CD4-positive, alpha-beta T cell treated with Interleukin-2 at 100 ng/mL for 4 hours (primary cell): Measurements from ENCODE around the gene GPC1.
"Not testable (repeated sequence)": the region's sequence is repeated elsewhere in the genome, so short reads cannot be mapped to it uniquely, and the experiment has no call there.

Experiments
- DNase-seq: peaks from one replicate; pipeline ENCODE4 v3.0.0-alpha.2; 2020; ENCODE audit warnings: low spot score

The GPC1 gene

GRCh38 chr2:240435457-240435947, at the start of gene GPC1:
TSS of gene GPC1 (plus strand) at chr2:240435663. CDS start at chr2:240435919, 256 bp downstream.
- DNase-seq = peak; percentile 53

GRCh38 chr2:240386326-240386725, 49.1 kb upstream of the GPC1 start:
- DNase-seq = no peak

GRCh38 chr2:240386743-240387142, 48.7 kb upstream of the GPC1 start:
- not testable (repeated sequence) for DNase-seq

- no peak for DNase-seq
Observed at GRCh38 chr2:240387325-240387668, 48.2 kb upstream of the GPC1 start.

GRCh38 chr2:240387669-240388358, 47.6 kb upstream of the GPC1 start:
- no peak for DNase-seq

GRCh38 chr2:240388471-240389301, 46.8 kb upstream of the GPC1 start:
- DNase-seq = no peak

GRCh38 chr2:240389302-240389805, 46.1 kb upstream of the GPC1 start:
- no peak for DNase-seq

- DNase-seq = no peak
Observed at GRCh38 chr2:240390091-240391073, 45.1 kb upstream of the GPC1 start.

- no peak for DNase-seq
Observed at GRCh38 chr2:240391111-240392051, 44.1 kb upstream of the GPC1 start.

- DNase-seq = no peak
Observed at GRCh38 chr2:240392084-240392947, 43.1 kb upstream of the GPC1 start.

GRCh38 chr2:240392948-240393830, 42.3 kb upstream of the GPC1 start:
- no peak for DNase-seq

GRCh38 chr2:240393831-240394410, 41.5 kb upstream of the GPC1 start:
- no peak for DNase-seq

- no peak for DNase-seq
Observed at GRCh38 chr2:240394549-240394948, 40.9 kb upstream of the GPC1 start.

GRCh38 chr2:240395448-240395847, 40.0 kb upstream of the GPC1 start:
- DNase-seq = no peak

GRCh38 chr2:240395896-240396622, 39.4 kb upstream of the GPC1 start:
- DNase-seq = no peak

- no peak for DNase-seq
Observed at GRCh38 chr2:240396623-240397541, 38.6 kb upstream of the GPC1 start.

- no peak for DNase-seq
Observed at GRCh38 chr2:240397542-240397916, 37.9 kb upstream of the GPC1 start.
